SH-SY5Y (cell line): Measurements from ENCODE around the gene PRKRIP1.

Source experiments
- GATA2 ChIP-seq: IDR thresholded peaks from 2 replicates; pipeline ENCODE4 v1.6.1; 2011; ENCODE audit warnings: mild to moderate bottlenecking, low read depth, low read length
- GATA3 ChIP-seq: IDR thresholded peaks from 2 replicates; pipeline ENCODE4 v1.6.1; 2011; ENCODE audit warnings: low read depth, mild to moderate bottlenecking, low read length, moderate library complexity

DNA sequence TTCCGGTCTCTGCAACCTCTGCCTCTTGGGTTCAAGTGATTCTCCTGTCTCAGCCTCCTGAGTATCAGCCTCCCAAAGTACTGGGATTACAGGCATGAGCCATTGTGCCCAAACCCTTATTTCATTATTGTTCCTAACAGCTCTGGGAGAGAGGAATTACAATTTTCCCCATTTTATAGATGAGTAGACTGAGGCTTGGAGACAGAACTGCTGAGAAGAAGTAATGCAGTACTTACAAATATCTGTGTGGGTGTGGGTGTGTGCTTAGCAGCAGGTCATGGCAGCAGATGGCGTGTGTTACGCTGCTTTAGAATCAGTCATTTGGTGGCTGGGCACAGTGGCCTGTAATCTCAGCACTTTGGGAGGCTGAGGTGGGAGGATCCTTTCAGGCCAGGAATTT lies 7.4 kb downstream of the PRKRIP1 start:
- TF ChIP-seq GATA3 (no peak), GATA2 (no peak)
